Brain microvascular endothelial cell (primary cell): ENCODE data around the gene NLGN4Y.

Experiments used
- DNase-seq: peaks from one replicate; pipeline ENCODE4 v3.0.0-alpha.2; 2020
- H3K27ac ChIP-seq: fragments of 250-450 bp; sonication (Bioruptor Pico); 2 replicates; pipeline ENCODE4 v1.5.1; 2020; ENCODE audit warnings: mild to moderate bottlenecking, moderate library complexity
- H3K27me3 ChIP-seq: fragments of 250-450 bp; sonication (Bioruptor Pico); replicated peaks from 2 replicates; pipeline ENCODE4 v1.5.1; 2020; ENCODE audit warnings: mild to moderate bottlenecking
- H3K36me3 ChIP-seq: fragments of 250-450 bp; sonication (Bioruptor Pico); replicated peaks from 2 replicates; pipeline ENCODE4 v1.5.1; 2020; ENCODE audit warnings: mild to moderate bottlenecking
- H3K4me3 ChIP-seq: 2 replicates; pipeline ENCODE4 v1.5.1; 2011; ENCODE audit warnings: low read depth, mild to moderate bottlenecking, control low read depth, low read length, moderate library complexity
- CTCF ChIP-seq: IDR thresholded peaks from 2 replicates; pipeline ENCODE4 v1.5.1; 2011; ENCODE audit warnings: low read depth, mild to moderate bottlenecking, moderate library complexity, low read length, control low read depth, inconsistent platforms; ENCODE audit errors: missing control alignments
- in situ Hi-C: cut with HindIII; loops from 2 replicates; pipeline ENCODE4 v1.10.0; 2017; ENCODE audit warnings: low sequenced_read_pairs, low pct_ligation_motif_present

Gene NLGN4Y

GRCh38 chrY:14755571-14755970 is 231.2 kb downstream of the NLGN4Y start:
- Histone ChIP-seq H3K27me3 (no peaks in the 10 kb centered on the region), H3K4me3 (no peak overlapping the region), H3K36me3 (no peaks in the 10 kb centered on the region), H3K27ac (no peak overlapping the region)
- TF ChIP-seq CTCF = no peak
- DNase-seq = no peak
- in situ Hi-C loops = no loop called here

- no peaks in the 10 kb centered on the region for H3K27me3 ChIP-seq
- H3K27ac ChIP-seq = no peak overlapping the region
- in situ Hi-C loops = no loop called here
- H3K36me3 ChIP-seq = no peaks in the 10 kb centered on the region
- TF ChIP-seq CTCF = no peak
- DNase-seq = no peak
- no peak overlapping the region for H3K4me3 ChIP-seq
These were observed 238.6 kb downstream of the NLGN4Y start for GRCh38 chrY:14762903-14763302.

GRCh38 chrY:14763600-14763999 is 239.3 kb downstream of the NLGN4Y start:
- Histone ChIP-seq H3K36me3 (no peaks in the 10 kb centered on the region), H3K27me3 (no peaks in the 10 kb centered on the region), H3K27ac (no peak overlapping the region), H3K4me3 (no peak overlapping the region)
- in situ Hi-C loops = no loop called here
- DNase-seq = no peak
- TF ChIP-seq CTCF = no peak

GRCh38 chrY:14778208-14778607 is 253.9 kb downstream of the NLGN4Y start:
- no peaks in the 10 kb centered on the region for H3K27me3 ChIP-seq
- in situ Hi-C loops = no loop called here

GRCh38 chrY:14793104-14793503 is 268.8 kb downstream of the NLGN4Y start:
- no peak for TF ChIP-seq CTCF
- H3K36me3 ChIP-seq = no peaks in the 10 kb centered on the region
- H3K27ac ChIP-seq = no peak overlapping the region
- in situ Hi-C loops = no loop called here
- H3K27me3 ChIP-seq = no peaks in the 10 kb centered on the region
- H3K4me3 ChIP-seq = no peak overlapping the region
- no peak for DNase-seq

More at GRCh38 chrY:14778208-14778607, 253.9 kb downstream of the NLGN4Y start:
- Histone ChIP-seq H3K4me3 (no peak overlapping the region), H3K36me3 (no peaks in the 10 kb centered on the region), H3K27ac (no peak overlapping the region)
- no peak for DNase-seq
- no peak for TF ChIP-seq CTCF

- TF ChIP-seq CTCF = no peak
- Histone ChIP-seq H3K4me3 (no peak overlapping the region), H3K27ac (no peak overlapping the region), H3K27me3 (no peaks in the 10 kb centered on the region), H3K36me3 (no peaks in the 10 kb centered on the region)
- no peak for DNase-seq
- in situ Hi-C loops = no loop called here
These were observed 269.3 kb downstream of the NLGN4Y start for GRCh38 chrY:14793674-14794073.
